PC-3 (cell line): ENCODE results near the gene TOMM34.

Experiments
- EZH2 ChIP-seq: fragments of 300-600 bp; sonication (generic); IDR thresholded peaks from one replicate; pipeline ENCODE4 v1.6.1; 2017; ENCODE audit warnings: antibody characterized with exemption, mild to moderate bottlenecking, low read length; ENCODE audit not compliant: unreplicated experiment
- EZH2phosphoT487 ChIP-seq: fragments of 300-600 bp; sonication (generic); IDR thresholded peaks from 2 replicates; pipeline ENCODE4 v1.6.1; 2018; ENCODE audit warnings: mild to moderate bottlenecking, antibody characterized with exemption, low read length, borderline replicate concordance
- TF ChIP-seq, protein P1 (sequence below): fragments of 300-600 bp; sonication (generic); conservative IDR thresholded peaks from 2 replicates; pipeline ENCODE4 v1.5.1; 2017; ENCODE audit warnings: antibody characterized with exemption, low read depth, mild to moderate bottlenecking, low read length

- TF ChIP-seq, protein P1, sequence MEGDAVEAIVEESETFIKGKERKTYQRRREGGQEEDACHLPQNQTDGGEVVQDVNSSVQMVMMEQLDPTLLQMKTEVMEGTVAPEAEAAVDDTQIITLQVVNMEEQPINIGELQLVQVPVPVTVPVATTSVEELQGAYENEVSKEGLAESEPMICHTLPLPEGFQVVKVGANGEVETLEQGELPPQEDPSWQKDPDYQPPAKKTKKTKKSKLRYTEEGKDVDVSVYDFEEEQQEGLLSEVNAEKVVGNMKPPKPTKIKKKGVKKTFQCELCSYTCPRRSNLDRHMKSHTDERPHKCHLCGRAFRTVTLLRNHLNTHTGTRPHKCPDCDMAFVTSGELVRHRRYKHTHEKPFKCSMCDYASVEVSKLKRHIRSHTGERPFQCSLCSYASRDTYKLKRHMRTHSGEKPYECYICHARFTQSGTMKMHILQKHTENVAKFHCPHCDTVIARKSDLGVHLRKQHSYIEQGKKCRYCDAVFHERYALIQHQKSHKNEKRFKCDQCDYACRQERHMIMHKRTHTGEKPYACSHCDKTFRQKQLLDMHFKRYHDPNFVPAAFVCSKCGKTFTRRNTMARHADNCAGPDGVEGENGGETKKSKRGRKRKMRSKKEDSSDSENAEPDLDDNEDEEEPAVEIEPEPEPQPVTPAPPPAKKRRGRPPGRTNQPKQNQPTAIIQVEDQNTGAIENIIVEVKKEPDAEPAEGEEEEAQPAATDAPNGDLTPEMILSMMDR = no peak
- no peak for TF ChIP-seq EZH2
- no peak for TF ChIP-seq EZH2phosphoT487
These were observed 51.0 kb downstream of the TOMM34 start for GRCh38 chr20:44908987-44909871.
